ENCODE measurements around the gene FLT1.

FLT1 gene

DNA sequence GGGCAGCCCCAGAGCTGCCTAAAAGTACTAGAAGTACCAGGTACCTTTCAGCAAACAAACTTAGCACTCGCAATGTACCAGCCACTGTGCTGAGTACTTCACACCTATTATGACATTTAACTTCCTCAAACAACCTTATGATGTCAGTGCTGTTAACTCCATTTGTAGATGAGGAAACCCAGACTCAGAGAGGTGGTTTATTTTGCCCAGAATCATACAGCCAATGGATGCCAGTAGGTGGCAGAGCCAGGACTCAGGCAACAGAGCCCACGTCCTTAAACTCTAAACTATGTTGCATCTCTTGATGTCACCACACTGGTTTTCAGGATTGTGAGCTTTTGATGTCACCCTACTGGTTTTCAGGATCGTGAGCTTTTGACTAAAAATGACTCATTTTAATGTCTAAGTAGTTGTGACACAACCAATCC is 78.9 kb downstream of the FLT1 start:
- CTCF ChIA-PET = no interaction called here
- TF ChIP-seq ZNF202 (tag by site-specific recombination; IDR thresholded peaks at IDR 0.05; ENCODE audit: borderline replicate concordance) (no peak), ZNF248 (tag by site-specific recombination; IDR thresholded peaks at IDR 0.05) (no peak), ZNF560 (tag by site-specific recombination; IDR thresholded peaks at IDR 0.05; ENCODE audit: borderline replicate concordance) (no peak)
- TF ChIP-seq, protein P1, sequence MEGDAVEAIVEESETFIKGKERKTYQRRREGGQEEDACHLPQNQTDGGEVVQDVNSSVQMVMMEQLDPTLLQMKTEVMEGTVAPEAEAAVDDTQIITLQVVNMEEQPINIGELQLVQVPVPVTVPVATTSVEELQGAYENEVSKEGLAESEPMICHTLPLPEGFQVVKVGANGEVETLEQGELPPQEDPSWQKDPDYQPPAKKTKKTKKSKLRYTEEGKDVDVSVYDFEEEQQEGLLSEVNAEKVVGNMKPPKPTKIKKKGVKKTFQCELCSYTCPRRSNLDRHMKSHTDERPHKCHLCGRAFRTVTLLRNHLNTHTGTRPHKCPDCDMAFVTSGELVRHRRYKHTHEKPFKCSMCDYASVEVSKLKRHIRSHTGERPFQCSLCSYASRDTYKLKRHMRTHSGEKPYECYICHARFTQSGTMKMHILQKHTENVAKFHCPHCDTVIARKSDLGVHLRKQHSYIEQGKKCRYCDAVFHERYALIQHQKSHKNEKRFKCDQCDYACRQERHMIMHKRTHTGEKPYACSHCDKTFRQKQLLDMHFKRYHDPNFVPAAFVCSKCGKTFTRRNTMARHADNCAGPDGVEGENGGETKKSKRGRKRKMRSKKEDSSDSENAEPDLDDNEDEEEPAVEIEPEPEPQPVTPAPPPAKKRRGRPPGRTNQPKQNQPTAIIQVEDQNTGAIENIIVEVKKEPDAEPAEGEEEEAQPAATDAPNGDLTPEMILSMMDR (tag by site-specific recombination; IDR thresholded peaks at IDR 0.05) = 0 out of 2 replicates have a peak, but pooled peaks have one; percentile 12
- Histone ChIP-seq H3K4me3 (ENCODE audit: low read depth, low read length) (no peak overlapping the region), H3K9me3 (ENCODE audit: control insufficient read depth, insufficient read depth, low read depth, low read length) (no peaks in the 10 kb centered on the region), H3K4me1 (ENCODE audit: control insufficient read depth, insufficient read depth, low read length) (no peaks in the 10 kb centered on the region), H3K27ac (ENCODE audit: extremely low read depth, low read depth, low read length) (no peak overlapping the region), H3K36me3 (ENCODE audit: control insufficient read depth in 2 of 2, insufficient read depth in 1 of 2, low read length in 2 of 2) (peaks cover 0 to 2% of the 10 kb centered on the region in 2 experiments; a peak in 1 of 3 replicates)
- POLR2A ChIA-PET = no interaction called here

DNA sequence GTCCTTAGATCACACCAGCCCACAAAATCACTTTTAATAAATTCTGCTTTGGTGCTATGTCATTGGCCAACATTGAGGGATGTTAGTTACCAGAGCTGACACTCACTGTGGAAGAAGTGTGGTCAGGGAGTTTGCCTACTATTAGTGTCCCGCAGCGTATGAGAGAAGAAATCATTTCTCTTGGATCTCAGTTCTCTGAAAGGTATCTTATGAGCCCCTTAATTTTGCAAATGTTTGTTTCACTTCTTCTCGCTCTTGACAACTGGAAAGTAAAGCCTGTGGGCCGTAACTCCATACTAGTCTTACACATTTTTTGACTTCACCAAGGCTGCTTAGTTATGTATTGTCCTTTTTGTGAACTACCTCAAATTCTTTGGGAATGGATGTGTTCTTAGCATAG is 80.9 kb downstream of the FLT1 start:
- TF ChIP-seq EGR2 (tag by site-specific recombination; IDR thresholded peaks at IDR 0.05; ENCODE audit: low read depth) (no peak), ZNF677 (tag by site-specific recombination; IDR thresholded peaks at IDR 0.05) (no peak), ZNF571 (tag by site-specific recombination; IDR thresholded peaks at IDR 0.05) (no peak), ZNF623 (tag by site-specific recombination; IDR thresholded peaks at IDR 0.05) (no peak), ZNF23 (tag by site-specific recombination; IDR thresholded peaks at IDR 0.05; ENCODE audit: borderline replicate concordance) (no peak), ZIC2 (tag by site-specific recombination; IDR thresholded peaks at IDR 0.05) (no peak), ZNF248 (tag by site-specific recombination; IDR thresholded peaks at IDR 0.05) (no peak), SP3 (tag by site-specific recombination; IDR thresholded peaks at IDR 0.05) (no peak), ZBTB7A (tag by site-specific recombination; IDR thresholded peaks at IDR 0.05; ENCODE audit: low read depth) (no peak), OSR2 (tag by site-specific recombination; IDR thresholded peaks at IDR 0.05) (no peak)
- H3K27ac ChIP-seq (ENCODE audit: extremely low read depth, low read depth, low read length) = no peak overlapping the region
- no peak overlapping the region for H3K4me3 ChIP-seq (ENCODE audit: low read depth, low read length)
- CTCF ChIA-PET = no interaction called here
- POLR2A ChIA-PET = no interaction called here
- peaks cover 0 to 2% of the 10 kb centered on the region in 2 experiments; a peak in 1 of 3 replicates for H3K36me3 ChIP-seq (ENCODE audit: control insufficient read depth in 2 of 2, insufficient read depth in 1 of 2, low read length in 2 of 2)
- H3K4me1 ChIP-seq (ENCODE audit: control insufficient read depth, insufficient read depth, low read length) = no peaks in the 10 kb centered on the region
- H3K9me3 ChIP-seq (ENCODE audit: control insufficient read depth, insufficient read depth, low read depth, low read length) = no peaks in the 10 kb centered on the region

DNA sequence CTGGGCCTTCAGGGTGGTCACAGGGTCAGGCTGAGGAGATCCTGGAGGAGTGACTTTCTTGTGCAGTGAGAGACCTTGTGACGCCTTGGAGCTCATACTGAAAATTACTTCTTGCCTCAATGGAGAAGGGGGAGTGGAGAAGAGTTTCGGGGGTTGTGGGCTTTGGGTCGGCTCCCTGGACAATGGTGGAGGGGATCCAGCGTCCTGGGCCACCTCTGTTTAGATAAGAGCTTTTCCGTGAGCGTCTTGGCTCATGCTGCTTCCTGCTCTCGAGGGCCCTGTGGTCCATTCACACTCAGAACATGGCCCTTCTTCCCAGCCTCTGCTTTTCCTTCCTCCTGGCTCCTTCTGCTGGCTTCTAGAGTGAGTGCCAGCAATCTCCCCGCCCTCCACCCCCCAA is 81.9 kb downstream of the FLT1 start:
- Histone ChIP-seq H3K4me3 (ENCODE audit: low read depth, low read length) (no peak overlapping the region), H3K9me3 (ENCODE audit: control insufficient read depth, insufficient read depth, low read depth, low read length) (no peaks in the 10 kb centered on the region), H3K27ac (ENCODE audit: extremely low read depth, low read depth, low read length) (no peak overlapping the region), H3K36me3 (ENCODE audit: control insufficient read depth in 2 of 2, insufficient read depth in 1 of 2, low read length in 2 of 2) (peaks cover 0 to 2% of the 10 kb centered on the region in 2 experiments; a peak in 1 of 3 replicates), H3K4me1 (ENCODE audit: control insufficient read depth, insufficient read depth, low read length) (no peaks in the 10 kb centered on the region)
- CTCF ChIA-PET = no interaction called here
- POLR2A ChIA-PET = no interaction called here
- TF ChIP-seq ZNF335 (tag by site-specific recombination; conservative IDR thresholded peaks at IDR 0.05) (no peak), ZBTB48 (tag by site-specific recombination; IDR thresholded peaks at IDR 0.05) (no peak), ZNF311 (tag by site-specific recombination; IDR thresholded peaks at IDR 0.05; ENCODE audit: borderline replicate concordance) (no peak), GLI2 (tag by site-specific recombination; IDR thresholded peaks at IDR 0.05; ENCODE audit: borderline replicate concordance, low read depth) (no peak), KLF1 (tag by site-specific recombination; IDR thresholded peaks at IDR 0.05) (no peak), KLF10 (tag by site-specific recombination; IDR thresholded peaks at IDR 0.05) (no peak)
- TF ChIP-seq, protein P2, sequence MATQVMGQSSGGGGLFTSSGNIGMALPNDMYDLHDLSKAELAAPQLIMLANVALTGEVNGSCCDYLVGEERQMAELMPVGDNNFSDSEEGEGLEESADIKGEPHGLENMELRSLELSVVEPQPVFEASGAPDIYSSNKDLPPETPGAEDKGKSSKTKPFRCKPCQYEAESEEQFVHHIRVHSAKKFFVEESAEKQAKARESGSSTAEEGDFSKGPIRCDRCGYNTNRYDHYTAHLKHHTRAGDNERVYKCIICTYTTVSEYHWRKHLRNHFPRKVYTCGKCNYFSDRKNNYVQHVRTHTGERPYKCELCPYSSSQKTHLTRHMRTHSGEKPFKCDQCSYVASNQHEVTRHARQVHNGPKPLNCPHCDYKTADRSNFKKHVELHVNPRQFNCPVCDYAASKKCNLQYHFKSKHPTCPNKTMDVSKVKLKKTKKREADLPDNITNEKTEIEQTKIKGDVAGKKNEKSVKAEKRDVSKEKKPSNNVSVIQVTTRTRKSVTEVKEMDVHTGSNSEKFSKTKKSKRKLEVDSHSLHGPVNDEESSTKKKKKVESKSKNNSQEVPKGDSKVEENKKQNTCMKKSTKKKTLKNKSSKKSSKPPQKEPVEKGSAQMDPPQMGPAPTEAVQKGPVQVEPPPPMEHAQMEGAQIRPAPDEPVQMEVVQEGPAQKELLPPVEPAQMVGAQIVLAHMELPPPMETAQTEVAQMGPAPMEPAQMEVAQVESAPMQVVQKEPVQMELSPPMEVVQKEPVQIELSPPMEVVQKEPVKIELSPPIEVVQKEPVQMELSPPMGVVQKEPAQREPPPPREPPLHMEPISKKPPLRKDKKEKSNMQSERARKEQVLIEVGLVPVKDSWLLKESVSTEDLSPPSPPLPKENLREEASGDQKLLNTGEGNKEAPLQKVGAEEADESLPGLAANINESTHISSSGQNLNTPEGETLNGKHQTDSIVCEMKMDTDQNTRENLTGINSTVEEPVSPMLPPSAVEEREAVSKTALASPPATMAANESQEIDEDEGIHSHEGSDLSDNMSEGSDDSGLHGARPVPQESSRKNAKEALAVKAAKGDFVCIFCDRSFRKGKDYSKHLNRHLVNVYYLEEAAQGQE (tag by site-specific recombination; IDR thresholded peaks at IDR 0.05) = no peak
- TF ChIP-seq, protein P3, sequence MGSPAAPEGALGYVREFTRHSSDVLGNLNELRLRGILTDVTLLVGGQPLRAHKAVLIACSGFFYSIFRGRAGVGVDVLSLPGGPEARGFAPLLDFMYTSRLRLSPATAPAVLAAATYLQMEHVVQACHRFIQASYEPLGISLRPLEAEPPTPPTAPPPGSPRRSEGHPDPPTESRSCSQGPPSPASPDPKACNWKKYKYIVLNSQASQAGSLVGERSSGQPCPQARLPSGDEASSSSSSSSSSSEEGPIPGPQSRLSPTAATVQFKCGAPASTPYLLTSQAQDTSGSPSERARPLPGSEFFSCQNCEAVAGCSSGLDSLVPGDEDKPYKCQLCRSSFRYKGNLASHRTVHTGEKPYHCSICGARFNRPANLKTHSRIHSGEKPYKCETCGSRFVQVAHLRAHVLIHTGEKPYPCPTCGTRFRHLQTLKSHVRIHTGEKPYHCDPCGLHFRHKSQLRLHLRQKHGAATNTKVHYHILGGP (tag by site-specific recombination; IDR thresholded peaks at IDR 0.05) = no peak
- TF ChIP-seq, protein P4, sequence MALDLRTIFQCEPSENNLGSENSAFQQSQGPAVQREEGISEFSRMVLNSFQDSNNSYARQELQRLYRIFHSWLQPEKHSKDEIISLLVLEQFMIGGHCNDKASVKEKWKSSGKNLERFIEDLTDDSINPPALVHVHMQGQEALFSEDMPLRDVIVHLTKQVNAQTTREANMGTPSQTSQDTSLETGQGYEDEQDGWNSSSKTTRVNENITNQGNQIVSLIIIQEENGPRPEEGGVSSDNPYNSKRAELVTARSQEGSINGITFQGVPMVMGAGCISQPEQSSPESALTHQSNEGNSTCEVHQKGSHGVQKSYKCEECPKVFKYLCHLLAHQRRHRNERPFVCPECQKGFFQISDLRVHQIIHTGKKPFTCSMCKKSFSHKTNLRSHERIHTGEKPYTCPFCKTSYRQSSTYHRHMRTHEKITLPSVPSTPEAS (tag by site-specific recombination; IDR thresholded peaks at IDR 0.05) = no peak
- TF ChIP-seq, protein P5, sequence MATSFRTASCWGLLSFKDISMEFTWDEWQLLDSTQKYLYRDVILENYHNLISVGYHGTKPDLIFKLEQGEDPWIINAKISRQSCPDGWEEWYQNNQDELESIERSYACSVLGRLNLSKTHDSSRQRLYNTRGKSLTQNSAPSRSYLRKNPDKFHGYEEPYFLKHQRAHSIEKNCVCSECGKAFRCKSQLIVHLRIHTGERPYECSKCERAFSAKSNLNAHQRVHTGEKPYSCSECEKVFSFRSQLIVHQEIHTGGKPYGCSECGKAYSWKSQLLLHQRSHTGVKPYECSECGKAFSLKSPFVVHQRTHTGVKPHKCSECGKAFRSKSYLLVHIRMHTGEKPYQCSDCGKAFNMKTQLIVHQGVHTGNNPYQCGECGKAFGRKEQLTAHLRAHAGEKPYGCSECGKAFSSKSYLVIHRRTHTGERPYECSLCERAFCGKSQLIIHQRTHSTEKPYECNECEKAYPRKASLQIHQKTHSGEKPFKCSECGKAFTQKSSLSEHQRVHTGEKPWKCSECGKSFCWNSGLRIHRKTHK (tag by site-specific recombination; IDR thresholded peaks at IDR 0.05) = no peak
